ENCODE data around the gene DDX31.

Gene DDX31

GRCh38 chr9:132671620-132672412, 2.0 kb upstream of the DDX31 start:
- DNase-seq, result no peak

- DNase-seq, result peak; percentile 43
These were observed 941 bp upstream of the DDX31 start, which contains the start of gene GTF3C4 for GRCh38 chr9:132670457-132671391. GTF3C4 (plus strand) TSS chr9:132670464; CDS start chr9:132670599, 135 bp downstream.

DNA sequence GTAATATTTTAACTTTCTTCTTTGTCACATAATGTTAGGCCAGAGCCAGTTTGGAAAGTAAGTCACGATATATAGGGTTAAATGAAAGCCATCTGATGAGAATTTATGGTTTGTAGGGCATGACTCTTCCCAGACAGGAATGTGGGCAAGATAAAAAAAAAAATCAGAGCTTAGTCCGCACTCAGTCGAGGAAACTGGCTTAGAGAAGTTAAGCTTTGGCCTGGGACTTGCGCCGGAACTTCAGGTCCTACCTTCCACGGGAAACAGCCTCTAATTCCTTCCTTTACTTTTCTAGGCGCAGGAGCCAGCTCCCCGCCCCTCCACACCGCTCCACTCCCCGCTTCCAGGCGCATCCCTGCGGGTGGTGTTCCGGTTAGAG, 475 bp downstream of the DDX31 start:
- DNase-seq, result no peak

DNA sequence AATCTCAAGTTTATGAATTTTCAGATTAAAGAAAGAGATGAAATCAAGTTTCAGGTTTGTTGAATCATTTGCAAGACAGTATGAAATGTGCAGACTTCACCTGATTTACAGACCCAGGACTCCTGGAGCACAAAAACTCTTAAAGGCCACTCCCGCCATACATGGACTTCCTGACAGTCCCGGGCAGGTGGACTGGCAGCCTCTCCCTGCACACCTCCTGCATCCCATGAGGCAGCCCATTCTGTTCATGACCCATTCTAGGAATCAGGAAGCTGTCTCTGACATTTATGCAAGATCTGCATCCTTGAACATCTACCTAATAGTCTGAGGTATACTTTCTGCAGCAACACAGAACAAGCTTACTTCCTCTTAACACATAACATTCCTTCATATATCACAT, 5.9 kb downstream of the DDX31 start:
- DNase-seq, result no peak

DNA sequence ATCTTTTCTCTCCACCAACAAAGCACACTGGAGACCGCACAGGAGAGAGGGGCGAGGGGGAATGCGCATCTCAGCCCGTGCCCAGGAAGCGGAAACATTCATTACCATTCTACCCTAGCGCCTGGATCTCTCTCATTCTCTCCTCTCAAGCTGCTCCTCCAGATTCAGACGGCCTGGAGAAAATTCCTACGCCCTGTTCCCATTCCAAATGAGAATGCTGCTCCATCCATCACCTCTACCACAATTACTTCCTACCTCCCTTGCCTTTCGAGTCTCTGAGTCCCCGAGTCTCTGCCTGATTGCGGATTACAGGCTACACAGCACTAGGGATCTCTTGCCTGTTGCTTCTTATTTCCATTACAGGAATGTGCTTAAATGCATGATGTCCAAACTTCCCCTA, 6.7 kb downstream of the DDX31 start:
- no peak for DNase-seq

- DNase-seq, result no peak
These were observed 7.4 kb downstream of the DDX31 start for GRCh38 chr9:132662152-132662945.

DNA sequence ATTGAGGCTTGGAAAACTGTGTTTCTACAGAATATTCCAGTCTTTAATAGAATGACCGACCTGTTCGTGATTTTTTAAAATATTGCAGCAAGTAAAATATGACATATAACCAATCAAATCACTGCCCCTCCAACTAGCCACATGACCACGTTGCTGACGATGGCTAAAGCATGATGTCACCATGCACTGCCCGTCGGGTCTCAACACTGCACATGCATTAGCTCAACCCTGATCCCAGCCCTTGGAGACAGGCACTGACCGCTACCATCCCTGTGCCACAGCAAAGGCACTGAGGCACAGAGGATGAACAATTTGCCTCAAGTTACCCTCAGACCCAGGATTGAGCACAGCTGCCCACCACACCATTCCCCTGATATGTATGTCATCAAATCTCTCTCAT, 13.5 kb downstream of the DDX31 start:
- DNase-seq, result no peak

DNA sequence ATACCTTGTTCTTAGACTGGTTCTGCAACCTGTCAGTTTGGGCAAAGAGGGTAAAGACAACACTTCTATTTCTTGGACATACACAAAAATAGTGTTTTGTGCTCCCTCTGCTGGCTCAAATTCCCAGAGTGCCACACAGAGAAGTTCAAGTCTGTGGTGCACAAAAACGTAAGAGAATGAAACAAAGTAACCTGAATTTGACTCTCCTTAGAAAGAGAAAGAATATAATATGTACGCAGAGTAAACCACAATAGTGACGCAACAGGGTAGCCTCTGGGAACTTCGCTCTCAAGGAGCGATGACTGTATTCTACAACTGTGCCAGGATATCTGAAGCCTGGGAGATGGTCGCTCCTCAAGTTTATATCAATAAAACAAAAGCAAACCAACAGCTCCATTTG, 18.5 kb downstream of the DDX31 start:
- DNase-seq, result no peak

DNA sequence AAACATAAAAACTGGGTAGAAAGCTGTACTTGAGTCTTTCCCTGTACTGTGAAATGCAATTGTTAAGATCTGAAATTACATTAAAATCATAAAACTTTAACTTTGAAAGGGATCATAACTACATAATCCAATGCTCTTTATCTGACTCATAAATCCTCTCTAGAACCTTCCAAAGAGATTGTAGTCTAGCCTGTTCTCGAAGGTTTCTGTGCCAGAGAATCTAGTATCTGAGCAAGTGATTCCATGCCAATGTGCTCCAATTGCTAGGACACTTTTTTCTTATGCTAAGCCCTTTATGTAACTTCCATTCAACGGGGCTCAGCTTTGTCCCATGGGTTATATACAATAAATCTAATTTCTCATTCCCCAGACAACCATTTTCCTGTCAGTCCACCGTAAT, 21.1 kb downstream of the DDX31 start:
- no peak for DNase-seq

- DNase-seq, result no peak
These were observed 21.5 kb downstream of the DDX31 start for GRCh38 chr9:132648283-132648682.

DNA sequence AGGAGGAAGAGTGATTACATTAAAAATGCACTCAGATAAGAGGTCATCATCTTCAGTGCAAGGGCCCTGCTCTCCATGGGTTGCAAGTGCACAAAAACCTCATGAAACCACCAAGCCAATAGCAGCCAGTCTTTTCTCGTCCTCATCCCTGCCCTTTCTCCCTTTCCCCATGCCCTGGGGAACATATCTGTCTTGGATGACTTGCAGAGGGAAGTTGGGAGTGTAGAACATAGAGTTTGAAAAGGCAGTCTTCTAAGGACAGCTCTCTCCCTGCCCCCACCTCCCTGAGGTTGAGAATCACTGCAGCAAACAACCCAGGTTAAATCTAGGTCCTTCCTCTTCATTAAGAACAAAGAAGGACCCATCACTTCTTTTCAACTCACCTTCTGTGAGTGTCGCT, 22.0 kb downstream of the DDX31 start:
- no peak for DNase-seq

DNA sequence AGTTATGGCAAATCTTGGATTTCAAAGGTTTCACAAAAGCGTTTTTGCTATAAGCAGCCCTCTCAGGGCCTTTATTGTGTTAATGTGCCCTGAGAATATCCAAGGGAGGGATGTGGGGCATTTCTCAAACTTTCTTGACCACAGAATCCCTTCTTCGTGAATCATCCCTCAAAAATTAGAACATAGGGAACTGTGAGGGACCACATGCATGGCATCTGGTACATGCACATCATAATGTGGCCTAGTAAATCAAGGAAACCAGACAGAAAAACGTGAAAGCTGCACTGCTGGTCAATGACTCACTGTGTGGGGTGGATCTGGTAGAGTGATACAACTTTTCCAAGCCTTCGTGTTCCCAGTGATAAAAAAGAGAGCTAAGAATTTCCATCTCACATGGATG, 22.4 kb downstream of the DDX31 start:
- DNase-seq, result no peak

DNA sequence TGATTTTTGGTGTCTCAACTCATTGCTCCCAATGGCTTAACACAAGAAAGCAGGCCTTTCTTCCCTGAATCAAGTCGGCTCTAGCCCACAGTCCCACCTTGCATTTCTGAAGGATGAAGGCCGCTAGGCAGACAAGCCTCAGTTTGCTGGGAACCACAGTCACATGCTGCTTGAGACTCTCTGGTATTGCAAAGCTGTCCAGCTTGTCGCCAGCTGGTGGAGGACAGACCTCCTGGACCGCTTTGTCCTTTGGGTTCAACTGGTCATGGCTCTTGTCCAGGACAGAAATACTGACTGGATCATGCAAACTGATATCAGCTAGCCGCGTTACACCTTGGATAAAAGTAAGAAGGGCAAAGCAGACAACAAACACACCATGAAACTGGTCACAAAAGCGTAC, 23.1 kb downstream of the DDX31 start:
- no peak for DNase-seq

DNA sequence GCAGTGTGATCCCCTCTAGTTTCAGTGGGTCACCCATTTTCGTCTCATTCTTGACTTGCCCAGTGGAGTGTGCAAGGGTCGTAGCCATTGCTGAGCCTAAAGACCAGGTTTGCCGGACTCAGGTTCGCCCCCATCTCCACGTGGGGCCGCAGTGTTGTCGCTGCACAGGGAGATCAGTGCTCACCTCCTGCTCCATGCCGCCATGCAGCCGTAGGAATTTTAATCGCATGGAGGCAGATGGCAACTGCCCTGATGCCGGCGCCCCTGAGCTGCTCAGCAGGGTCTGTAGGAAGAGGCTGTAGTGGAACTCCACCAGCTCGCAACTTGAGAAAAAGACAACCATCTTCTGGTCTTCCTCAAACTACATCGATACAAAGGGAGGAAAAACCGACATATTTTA, 24.1 kb downstream of the DDX31 start:
- DNase-seq, result no peak

DNA sequence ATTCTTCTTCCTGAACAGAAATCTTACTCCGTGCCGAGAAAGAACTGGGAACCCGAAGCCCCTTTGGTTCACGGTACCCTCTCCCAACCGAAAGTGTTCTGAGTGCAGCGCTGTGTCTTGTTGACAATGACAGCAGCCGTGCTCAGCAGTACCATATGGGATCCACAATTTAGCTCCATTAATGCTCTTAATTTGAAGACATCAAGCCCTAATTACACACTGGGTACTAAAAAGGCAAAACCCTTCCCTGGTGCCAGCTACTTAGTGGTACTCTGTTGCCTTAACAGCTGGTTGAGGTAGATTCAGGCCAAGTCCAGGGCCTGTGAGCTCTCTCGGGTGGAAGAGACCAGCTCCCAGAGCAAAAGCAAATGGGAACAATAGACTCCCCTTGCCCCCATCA, 24.5 kb downstream of the DDX31 start:
- DNase-seq, result no peak

- no peak for DNase-seq
These were observed 25.5 kb downstream of the DDX31 start for GRCh38 chr9:132644251-132644650.

DNA sequence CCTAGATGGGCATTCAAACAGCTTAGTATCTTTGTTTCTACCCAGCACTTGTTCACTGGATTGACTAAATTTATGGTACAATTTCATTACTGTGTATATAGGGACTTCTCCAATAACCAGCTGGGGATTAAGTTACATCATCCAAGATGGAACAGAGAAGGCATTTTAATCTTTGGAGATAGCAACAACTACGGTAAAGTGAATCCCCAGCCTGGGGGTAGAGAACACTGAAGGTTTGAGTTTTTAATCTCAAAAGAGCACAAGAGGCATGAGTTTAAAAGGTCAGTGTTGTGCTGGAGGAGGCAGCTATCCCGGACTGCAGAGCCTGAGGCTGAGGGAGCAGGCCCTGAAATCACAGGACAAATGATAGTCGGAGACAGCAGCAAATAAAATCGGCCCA, 28.6 kb downstream of the DDX31 start:
- no peak for DNase-seq

- DNase-seq, result no peak
These were observed 30.5 kb downstream of the DDX31 start for GRCh38 chr9:132639322-132639721.

DNA sequence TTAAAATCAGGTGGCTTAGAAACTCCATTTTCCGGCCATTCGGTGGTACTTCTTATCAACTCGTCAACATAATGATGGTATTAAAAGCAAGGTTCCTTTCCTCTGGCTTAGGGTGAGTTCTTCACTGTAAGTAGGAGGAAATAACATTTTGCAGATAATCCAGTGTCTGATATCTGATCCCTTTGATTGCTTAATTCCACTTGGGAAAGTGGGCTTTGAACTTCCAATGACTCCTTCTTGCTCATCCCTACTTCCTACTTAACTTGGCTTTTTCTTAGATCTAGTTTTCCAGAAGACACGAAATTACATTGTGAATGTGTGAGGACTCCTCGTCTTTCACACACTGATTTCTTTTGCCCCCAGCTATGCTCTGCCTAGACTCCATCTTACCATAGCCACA, 31.5 kb downstream of the DDX31 start:
- DNase-seq, result no peak

- DNase-seq, result no peak
These were observed 32.0 kb downstream of the DDX31 start for GRCh38 chr9:132637801-132638200.

- no peak for DNase-seq
These were observed 32.4 kb downstream of the DDX31 start for GRCh38 chr9:132637351-132637750.

DNA sequence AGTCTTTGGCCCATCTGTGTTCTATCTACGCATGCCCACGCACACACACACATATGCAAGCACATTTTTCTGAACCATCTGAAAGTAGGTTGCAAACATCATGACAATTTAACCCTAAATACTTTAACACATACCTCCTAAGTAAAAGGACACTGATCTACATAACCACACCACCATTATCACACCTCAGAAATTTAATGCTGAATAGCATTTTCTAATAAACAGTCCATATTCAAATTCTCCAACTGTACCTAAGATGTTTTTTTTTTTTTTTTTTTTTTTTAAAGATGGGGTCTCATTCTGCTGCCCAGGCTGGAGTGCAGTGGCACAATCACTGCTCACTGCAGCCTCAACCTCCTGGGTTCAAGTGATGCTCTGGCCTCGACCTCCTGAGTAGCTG, 35.5 kb downstream of the DDX31 start:
- no peak for DNase-seq

- no peak for DNase-seq
These were observed 37.2 kb downstream of the DDX31 start for GRCh38 chr9:132632413-132633129.
